ENCODE results near the gene PPARG. TPM values are rescaled to one million over a fixed set of nuclear protein-coding genes. Genes with fewer than 3 reads are reported as not detected.
A peak's percentile ranks its signal among the peaks of the same experiment; 100 is the strongest.

Gene PPARG
- total and polyA plus RNA-seq, 2 experiments from 2014 or later, result 25.1 to 37.9 TPM

DNA sequence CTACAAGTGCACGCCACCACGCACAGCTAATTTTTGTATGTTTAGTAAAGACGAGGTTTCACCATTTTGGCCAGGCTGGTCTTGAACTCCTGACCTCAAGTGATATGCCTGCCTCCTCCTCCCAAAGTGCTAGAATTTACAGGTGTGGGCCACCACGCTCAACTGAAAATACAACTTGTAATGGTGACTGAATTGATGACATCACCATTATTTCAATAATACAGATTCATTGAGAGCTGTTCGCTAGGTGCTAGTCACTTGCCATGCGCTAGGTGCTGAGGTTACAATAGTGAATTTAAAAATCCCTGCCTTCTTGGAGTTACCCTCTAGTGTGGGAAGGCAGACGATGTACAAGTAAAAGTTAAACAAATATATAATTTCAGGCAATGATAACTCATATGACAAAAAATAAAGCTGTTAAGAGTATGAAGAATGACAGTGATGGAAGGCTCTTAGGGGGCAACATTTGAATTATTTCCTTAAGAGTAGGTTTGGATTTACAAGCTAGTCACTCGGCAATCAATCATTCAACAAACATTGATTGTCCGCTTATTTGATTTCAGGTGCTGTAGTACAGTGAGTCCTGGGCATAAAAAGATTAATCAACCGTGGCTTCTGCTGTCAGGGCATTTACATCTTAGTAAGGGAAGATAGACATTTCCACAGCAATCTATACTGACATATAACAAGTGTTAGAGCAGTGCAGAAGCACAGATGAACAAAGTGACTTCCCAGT, 9.1 kb upstream of the PPARG start:
- DNase-seq (ENCODE audit: low spot score), result no peak
- H3K27me3 ChIP-seq, result no peaks in the 10 kb centered on the region
- H3K4me2 ChIP-seq, result peak overlapping the region; percentile 17
- no peaks in the 10 kb centered on the region for H4K20me1 ChIP-seq (ENCODE audit: insufficient read depth, poor library complexity, severe bottlenecking)
- TF ChIP-seq EZH2phosphoT487 (IDR thresholded peaks at IDR 0.05; ENCODE audit: low read depth, severe bottlenecking, unreplicated experiment) (no peak), CTCF (IDR thresholded peaks at IDR 0.05; ENCODE audit: poor library complexity) (no peak), EZH2 (IDR thresholded peaks at IDR 0.05; ENCODE audit: borderline replicate concordance) (no peak)
- no peaks in the 10 kb centered on the region for H3K4me1 ChIP-seq (ENCODE audit: insufficient read depth)
- no peak overlapping the region for H2AFZ ChIP-seq
- H3K27ac ChIP-seq, result no peak overlapping the region
- no peaks in the 10 kb centered on the region for H3K9me2 ChIP-seq (replicated peaks; ENCODE audit: insufficient read depth)
- H3K79me2 ChIP-seq, result no peaks in the 10 kb centered on the region
- H3K36me3 ChIP-seq (replicated peaks; ENCODE audit: insufficient read depth, low read depth), result no peaks in the 10 kb centered on the region
- no peak overlapping the region for H3K4me3 ChIP-seq
- WGBS (ENCODE audit: low lambda C conversion rate, missing lambda C conversion rate), result 91% methylated on average over 10 of the region's 10 CpGs
- no peaks in the 10 kb centered on the region for H3K9me3 ChIP-seq (ENCODE audit: low read depth)

DNA sequence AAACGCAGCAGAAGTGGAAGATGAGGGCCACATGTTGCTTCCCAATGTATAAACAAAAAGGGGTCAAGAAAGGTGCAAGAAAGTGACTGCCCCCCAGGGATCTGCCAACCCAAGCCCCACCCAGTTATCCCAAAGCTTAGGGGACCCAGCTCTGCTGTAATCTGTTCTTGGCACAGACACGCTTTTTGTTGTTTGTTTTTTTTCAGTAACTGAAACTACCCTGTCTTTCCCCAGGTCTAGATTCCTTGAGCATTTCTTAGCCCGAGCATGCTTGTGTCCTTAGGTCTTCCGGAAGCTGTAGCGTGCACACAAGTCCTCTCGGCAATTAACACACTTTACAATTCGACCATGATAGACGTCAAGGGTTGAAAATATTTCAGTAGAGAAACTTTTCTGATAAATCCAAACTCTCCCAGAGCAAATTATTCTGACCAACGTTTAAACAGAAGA, 8.5 kb upstream of the PPARG start:
- Histone ChIP-seq H3K79me2 (no peaks in the 10 kb centered on the region), H3K4me2 (peak overlapping the region; percentile 17), H3K27ac (no peak overlapping the region), H3K4me1 (ENCODE audit: insufficient read depth) (no peaks in the 10 kb centered on the region), H4K20me1 (ENCODE audit: insufficient read depth, poor library complexity, severe bottlenecking) (no peaks in the 10 kb centered on the region), H3K4me3 (no peak overlapping the region), H3K9me2 (replicated peaks; ENCODE audit: insufficient read depth) (no peaks in the 10 kb centered on the region), H3K36me3 (replicated peaks; ENCODE audit: insufficient read depth, low read depth) (no peaks in the 10 kb centered on the region), H3K9me3 (ENCODE audit: low read depth) (no peaks in the 10 kb centered on the region), H2AFZ (no peak overlapping the region), H3K27me3 (no peaks in the 10 kb centered on the region)
- 40% methylated on average over 9 of the region's 9 CpGs for WGBS (ENCODE audit: low lambda C conversion rate, missing lambda C conversion rate)
- no peak for TF ChIP-seq CTCF (IDR thresholded peaks at IDR 0.05; ENCODE audit: poor library complexity)
- no peak for TF ChIP-seq EZH2 (IDR thresholded peaks at IDR 0.05; ENCODE audit: borderline replicate concordance)
- no peak for TF ChIP-seq EZH2phosphoT487 (IDR thresholded peaks at IDR 0.05; ENCODE audit: low read depth, severe bottlenecking, unreplicated experiment)
- no peak for DNase-seq (ENCODE audit: low spot score)

GRCh38 chr3:12284591-12284990, 4.3 kb upstream of the PPARG start:
- no peaks in the 10 kb centered on the region for H4K20me1 ChIP-seq (ENCODE audit: insufficient read depth, poor library complexity, severe bottlenecking)
- no peaks in the 10 kb centered on the region for H3K27me3 ChIP-seq
- H3K9me3 ChIP-seq (ENCODE audit: low read depth), result no peaks in the 10 kb centered on the region
- TF ChIP-seq EZH2 (IDR thresholded peaks at IDR 0.05; ENCODE audit: borderline replicate concordance), result no peak
- TF ChIP-seq EZH2phosphoT487 (IDR thresholded peaks at IDR 0.05; ENCODE audit: low read depth, severe bottlenecking, unreplicated experiment), result no peak
- TF ChIP-seq CTCF (IDR thresholded peaks at IDR 0.05; ENCODE audit: poor library complexity), result no peak
- 100% methylated on average over 2 of the region's 2 CpGs for WGBS (ENCODE audit: low lambda C conversion rate, missing lambda C conversion rate)
- peaks cover 5% of the 10 kb centered on the region for H3K4me1 ChIP-seq (ENCODE audit: insufficient read depth)
- H3K27ac ChIP-seq, result no peak overlapping the region
- no peak overlapping the region for H2AFZ ChIP-seq
- no peak overlapping the region for H3K4me2 ChIP-seq
- H3K79me2 ChIP-seq, result peaks cover 6% of the 10 kb centered on the region
- DNase-seq (ENCODE audit: low spot score), result no peak
- no peak overlapping the region for H3K4me3 ChIP-seq
- no peaks in the 10 kb centered on the region for H3K36me3 ChIP-seq (replicated peaks; ENCODE audit: insufficient read depth, low read depth)
- no peaks in the 10 kb centered on the region for H3K9me2 ChIP-seq (replicated peaks; ENCODE audit: insufficient read depth)

Data from hepatocyte (in vitro differentiated cells).